Upper lobe of left lung (tissue), 6 donors: ENCODE data around the gene COL27A1. TPM values are rescaled to one million over a fixed set of nuclear protein-coding genes. Genes with fewer than 3 reads are reported as not detected.

Experiments used
- ATAC-seq, 2 donors: fragments of 200-7000 bp; cut with Tn5 transposase; one replicate each; pipeline ENCODE4 v1.9.1; 2022; ENCODE audit warnings: mild to moderate bottlenecking in 2 of 2, moderate library complexity in 2 of 2; ENCODE audit not compliant: low FRiP score in 2 of 2
- DNase-seq, 2 donors: peaks; one replicate each; pipeline ENCODE4 v3.0.0-alpha.2; 2019 to 2020
- H3K27ac ChIP-seq, 4 donors: fragments of 200-600 bp; sonication (generic); one replicate each; pipeline ENCODE4 v1.5.1; 2016 to 2019
- H3K27me3 ChIP-seq, 4 donors: fragments of 200-600 bp; sonication (generic); one replicate each; pipeline ENCODE4 v1.5.1; 2017 to 2019
- H3K36me3 ChIP-seq, 4 donors: fragments of 200-600 bp; sonication (generic); one replicate each; pipeline ENCODE4 v1.5.1; 2016 to 2019
- H3K4me1 ChIP-seq, 4 donors: fragments of 200-600 bp; sonication (generic); one replicate each; pipeline ENCODE4 v1.5.1; 2018 to 2019
- H3K4me3 ChIP-seq, 4 donors: fragments of 200-600 bp; sonication (generic); one replicate each; pipeline ENCODE4 v1.5.1; 2017 to 2019; ENCODE audit warnings: mild to moderate bottlenecking in 2 of 4, moderate library complexity in 1 of 4
- H3K9me3 ChIP-seq, 4 donors: fragments of 200-600 bp; sonication (generic); one replicate each; pipeline ENCODE4 v1.5.1; 2018 to 2019
- EP300 ChIP-seq, 4 donors: sonication (generic); formaldehyde crosslinking; IDR thresholded peaks; one replicate each; pipeline ENCODE4 v1.5.1; 2017; ENCODE audit warnings: antibody characterized with exemption in 4 of 4, control low read depth in 2 of 4
- POLR2A ChIP-seq, 4 donors: fragments of 450-650 bp; IDR thresholded peaks; one replicate each; pipeline ENCODE4 v1.5.1; 2016 to 2017; ENCODE audit warnings: antibody characterized with exemption in 4 of 4, mild to moderate bottlenecking in 2 of 4
- POLR2AphosphoS5 ChIP-seq, 2 donors: sonication (generic); formaldehyde crosslinking; IDR thresholded peaks; one replicate each; pipeline ENCODE4 v1.5.1; 2017; ENCODE audit warnings: antibody characterized with exemption in 2 of 2
- WGBS, 2 donors: methylation state at CpG; one replicate each; pipeline ENCODE4 v1.1.5; 2017 to 2018; 5-methylcytosine and 5-hydroxymethylcytosine counted together
- total RNA-seq, 6 donors: library from RNA; depleted of rRNA in 4 of 6; stranded (reverse); fragments of >200 nt in 4 of 6; gene quantifications; one replicate each; pipeline versions ENCODE4 v1.1.0 to v1.2.1, GENCODE V29; 2016 to 2021
- TF ChIP-seq, protein P1 (sequence below), 6 experiments: fragments of 450-650 bp in 4 of 6; fragments of 200-600 bp in 2 of 6; sonication (generic) in 2 of 6; IDR thresholded peaks; one replicate each; pipeline ENCODE4 v1.5.1; 2016 to 2019; ENCODE audit warnings: antibody characterized with exemption in 6 of 6
- donor health status: DM: no; HTN: no; CAD: no; lungs with moderate emphysema.
- donor health status: DM: no; HTN: yes; CAD: no; lungs with severe emphysema.

COL27A1 gene
- total RNA-seq, 6 donors from 2014 or later, result 4.0 to 55.5 (median 9.2) TPM

DNA sequence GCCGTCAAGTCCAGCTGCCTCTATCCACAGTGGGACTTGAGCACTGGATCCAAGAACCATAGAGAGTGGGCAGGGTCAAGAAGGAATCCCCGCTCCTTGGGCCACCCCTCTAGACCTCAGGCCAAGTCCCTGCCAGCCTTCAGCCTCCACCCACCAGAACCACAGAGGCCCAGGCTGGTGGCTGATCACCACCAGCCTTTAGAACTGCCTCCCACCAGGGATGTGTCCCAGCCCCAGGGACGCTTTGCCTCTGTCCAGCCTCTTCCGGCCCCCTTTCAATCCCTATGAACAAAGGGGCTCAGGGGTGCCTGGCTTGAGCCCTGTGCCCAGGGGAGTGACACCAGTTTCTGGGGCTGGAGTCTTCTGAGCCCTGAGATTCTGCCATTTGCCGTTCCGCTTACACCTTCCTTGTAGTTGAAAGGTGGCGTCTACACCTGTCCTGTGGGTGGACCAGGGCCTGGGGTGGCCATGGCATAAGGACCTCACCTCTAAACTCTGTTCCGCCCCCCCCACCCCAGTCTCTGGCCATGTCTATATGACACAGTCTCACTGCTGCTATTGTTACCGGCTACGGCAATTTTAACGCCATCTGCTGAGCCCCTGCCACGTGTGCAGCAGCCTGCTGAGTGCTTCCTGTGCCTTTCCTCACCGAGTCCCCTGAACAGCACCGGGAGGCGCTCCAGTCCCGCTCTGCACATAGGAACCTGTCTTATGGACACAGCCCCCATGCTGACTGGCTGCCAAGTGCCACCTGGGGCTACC, 131.8 kb downstream of the COL27A1 start:
- ATAC-seq (no peak), DNase-seq (peak in 1 of 2 donors; percentile 16)
- Histone ChIP-seq H3K27me3 (no peaks in the 10 kb centered on the region), H3K4me3 (no peak overlapping the region), H3K36me3 (no peaks in the 10 kb centered on the region), H3K4me1 (no peaks in the 10 kb centered on the region), H3K27ac (no peak overlapping the region), H3K9me3 (no peaks in the 10 kb centered on the region)
- no peak for TF ChIP-seq EP300 (IDR thresholded peaks at IDR 0.05)
- TF ChIP-seq, protein P1, sequence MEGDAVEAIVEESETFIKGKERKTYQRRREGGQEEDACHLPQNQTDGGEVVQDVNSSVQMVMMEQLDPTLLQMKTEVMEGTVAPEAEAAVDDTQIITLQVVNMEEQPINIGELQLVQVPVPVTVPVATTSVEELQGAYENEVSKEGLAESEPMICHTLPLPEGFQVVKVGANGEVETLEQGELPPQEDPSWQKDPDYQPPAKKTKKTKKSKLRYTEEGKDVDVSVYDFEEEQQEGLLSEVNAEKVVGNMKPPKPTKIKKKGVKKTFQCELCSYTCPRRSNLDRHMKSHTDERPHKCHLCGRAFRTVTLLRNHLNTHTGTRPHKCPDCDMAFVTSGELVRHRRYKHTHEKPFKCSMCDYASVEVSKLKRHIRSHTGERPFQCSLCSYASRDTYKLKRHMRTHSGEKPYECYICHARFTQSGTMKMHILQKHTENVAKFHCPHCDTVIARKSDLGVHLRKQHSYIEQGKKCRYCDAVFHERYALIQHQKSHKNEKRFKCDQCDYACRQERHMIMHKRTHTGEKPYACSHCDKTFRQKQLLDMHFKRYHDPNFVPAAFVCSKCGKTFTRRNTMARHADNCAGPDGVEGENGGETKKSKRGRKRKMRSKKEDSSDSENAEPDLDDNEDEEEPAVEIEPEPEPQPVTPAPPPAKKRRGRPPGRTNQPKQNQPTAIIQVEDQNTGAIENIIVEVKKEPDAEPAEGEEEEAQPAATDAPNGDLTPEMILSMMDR (IDR thresholded peaks at IDR 0.05), result no peak
- no peak for TF ChIP-seq POLR2AphosphoS5 (IDR thresholded peaks at IDR 0.05)
- TF ChIP-seq POLR2A (IDR thresholded peaks at IDR 0.05), result no peak
- WGBS, 2 donors, result 81 to 95% methylated on average over 4 to 15 of the region's 16 CpGs

DNA sequence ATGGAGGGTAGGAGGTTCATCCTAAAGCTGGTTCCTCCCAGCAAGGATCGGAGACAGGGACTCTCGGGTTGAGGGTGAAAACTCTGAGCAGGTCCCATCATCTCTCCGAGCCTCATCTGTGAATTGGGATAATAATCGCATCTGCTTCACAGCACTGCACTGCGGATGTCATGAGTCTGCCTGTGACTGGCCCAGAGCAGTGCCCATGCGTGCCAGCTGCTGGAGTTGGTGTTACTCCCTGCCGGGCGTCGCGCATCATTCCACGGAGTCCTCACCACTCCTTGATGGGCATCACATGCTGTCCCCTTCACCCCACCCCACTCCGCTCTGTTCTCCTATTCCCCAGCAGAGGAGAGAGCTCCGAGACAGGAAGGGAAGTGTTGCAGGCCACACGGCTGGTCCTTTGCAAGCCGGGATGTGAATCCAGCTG, 132.4 kb downstream of the COL27A1 start:
- H3K27ac ChIP-seq, result no peak overlapping the region
- H3K4me3 ChIP-seq, result no peak overlapping the region
- ATAC-seq (no peak), DNase-seq (peak in 1 of 2 donors; percentile 19)
- no peaks in the 10 kb centered on the region for H3K36me3 ChIP-seq
- WGBS, 2 donors, result 67 to 89% methylated on average over 3 to 15 of the region's 15 CpGs
- TF ChIP-seq, protein P1 (IDR thresholded peaks at IDR 0.05), result no peak
- TF ChIP-seq POLR2A (IDR thresholded peaks at IDR 0.05) (no peak), POLR2AphosphoS5 (IDR thresholded peaks at IDR 0.05) (no peak), EP300 (IDR thresholded peaks at IDR 0.05) (no peak)
- no peaks in the 10 kb centered on the region for H3K4me1 ChIP-seq
- no peaks in the 10 kb centered on the region for H3K27me3 ChIP-seq
- no peaks in the 10 kb centered on the region for H3K9me3 ChIP-seq

DNA sequence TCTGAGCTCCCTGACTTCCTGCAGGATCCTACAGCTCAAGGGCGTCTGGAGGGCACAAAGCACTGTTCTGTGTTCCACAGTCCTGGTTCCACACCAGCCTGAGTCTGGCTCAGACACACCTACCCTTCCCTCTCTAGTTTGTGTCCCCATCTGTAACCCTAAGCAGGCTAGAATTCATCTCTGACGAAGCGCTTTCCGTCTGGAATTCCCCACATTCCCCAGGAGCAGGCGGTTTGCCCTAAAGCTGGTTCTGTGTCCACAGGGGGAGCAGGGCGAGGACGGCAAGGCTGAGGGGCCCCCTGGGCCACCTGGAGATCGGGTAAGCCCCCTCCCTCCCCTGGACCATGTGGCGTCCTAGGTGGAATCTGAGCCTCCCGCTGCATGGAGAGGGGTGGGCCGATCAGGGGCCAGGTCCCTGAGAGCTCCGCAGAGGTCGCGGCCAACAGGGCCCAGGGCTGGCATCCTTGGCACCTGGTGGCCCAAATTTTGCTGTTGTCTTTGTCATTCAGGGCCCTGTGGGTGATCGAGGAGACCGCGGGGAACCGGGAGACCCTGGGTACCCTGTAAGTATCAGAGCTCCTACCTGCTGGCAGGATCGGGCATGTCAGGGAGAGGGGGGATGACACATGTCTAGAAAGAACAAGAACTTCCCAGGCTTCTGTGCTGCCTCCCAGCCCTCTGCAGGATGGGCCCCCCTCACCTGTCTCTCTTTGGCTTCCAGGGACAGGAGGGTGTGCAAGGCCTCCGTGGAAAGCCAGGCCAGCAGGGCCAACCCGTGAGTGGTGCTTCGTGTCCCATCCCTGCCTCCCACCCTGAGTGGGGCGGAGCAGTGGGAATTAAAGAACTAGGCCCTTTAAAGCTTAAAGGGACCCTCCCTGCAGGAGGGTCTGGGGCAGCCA, 133.1 kb downstream of the COL27A1 start:
- Histone ChIP-seq H3K36me3 (no peaks in the 10 kb centered on the region), H3K4me1 (no peaks in the 10 kb centered on the region), H3K4me3 (no peak overlapping the region), H3K27me3 (no peaks in the 10 kb centered on the region), H3K27ac (peak overlapping the region in 1 of 4 donors; percentile 30), H3K9me3 (no peaks in the 10 kb centered on the region)
- peak in 1 of 2 donors; percentile 19 for DNase-seq
- ATAC-seq, result peak in 1 of 2 donors; percentile 8
- 49 to 65% methylated on average over 14 to 19 of the region's 23 CpGs for WGBS, 2 donors
- TF ChIP-seq, protein P1 (IDR thresholded peaks at IDR 0.05), result no peak
- no peak for TF ChIP-seq POLR2AphosphoS5 (IDR thresholded peaks at IDR 0.05)
- no peak for TF ChIP-seq POLR2A (IDR thresholded peaks at IDR 0.05)
- TF ChIP-seq EP300 (IDR thresholded peaks at IDR 0.05), result no peak

DNA sequence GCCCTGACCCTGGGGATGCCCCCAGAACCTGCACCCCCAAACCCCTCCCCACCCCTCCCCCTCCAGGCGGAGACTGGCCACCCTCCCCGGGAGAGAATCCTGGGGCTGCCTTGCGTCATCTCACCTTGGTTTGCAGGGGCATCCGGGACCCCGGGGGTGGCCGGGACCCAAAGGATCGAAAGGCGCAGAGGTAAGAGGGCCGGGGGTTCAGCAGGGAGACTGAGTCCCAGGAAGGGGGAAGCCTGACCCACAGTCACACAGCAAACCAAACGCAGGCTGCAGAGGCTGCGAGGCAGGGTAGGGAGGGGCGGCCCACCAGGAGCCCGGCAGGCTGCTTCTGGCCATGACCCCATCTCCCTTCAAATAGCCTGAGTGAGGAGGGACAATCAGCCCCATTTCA, 133.8 kb downstream of the COL27A1 start:
- peak in 1 of 2 donors; percentile 12 for DNase-seq
- WGBS, 2 donors, result 90 to 94% methylated on average over 6 to 13 of the region's 13 CpGs
- Histone ChIP-seq H3K9me3 (no peaks in the 10 kb centered on the region), H3K4me1 (no peaks in the 10 kb centered on the region), H3K36me3 (no peaks in the 10 kb centered on the region), H3K4me3 (no peak overlapping the region), H3K27me3 (no peaks in the 10 kb centered on the region), H3K27ac (no peak overlapping the region)
- TF ChIP-seq POLR2A (IDR thresholded peaks at IDR 0.05) (no peak), POLR2AphosphoS5 (IDR thresholded peaks at IDR 0.05) (no peak), EP300 (IDR thresholded peaks at IDR 0.05) (no peak)
- TF ChIP-seq, protein P1 (IDR thresholded peaks at IDR 0.05), result no peak
- no peak for ATAC-seq
